Upper lobe of left lung (tissue), 6 donors: ENCODE measurements around the gene C7orf33. TPM values are rescaled to one million over a fixed set of nuclear protein-coding genes. Genes with fewer than 3 reads are reported as not detected.

Source experiments
- ATAC-seq, 2 donors: fragments of 200-7000 bp; cut with Tn5 transposase; one replicate each; pipeline ENCODE4 v1.9.1; 2022; ENCODE audit warnings: mild to moderate bottlenecking in 2 of 2, moderate library complexity in 2 of 2; ENCODE audit not compliant: low FRiP score in 2 of 2
- DNase-seq, 2 donors: peaks; one replicate each; pipeline ENCODE4 v3.0.0-alpha.2; 2019 to 2020
- H3K27ac ChIP-seq, 4 donors: fragments of 200-600 bp; sonication (generic); one replicate each; pipeline ENCODE4 v1.5.1; 2016 to 2019
- H3K27me3 ChIP-seq, 4 donors: fragments of 200-600 bp; sonication (generic); one replicate each; pipeline ENCODE4 v1.5.1; 2017 to 2019
- H3K36me3 ChIP-seq, 4 donors: fragments of 200-600 bp; sonication (generic); one replicate each; pipeline ENCODE4 v1.5.1; 2016 to 2019
- H3K4me1 ChIP-seq, 4 donors: fragments of 200-600 bp; sonication (generic); one replicate each; pipeline ENCODE4 v1.5.1; 2018 to 2019
- H3K4me3 ChIP-seq, 4 donors: fragments of 200-600 bp; sonication (generic); one replicate each; pipeline ENCODE4 v1.5.1; 2017 to 2019; ENCODE audit warnings: mild to moderate bottlenecking in 2 of 4, moderate library complexity in 1 of 4
- H3K9me3 ChIP-seq, 4 donors: fragments of 200-600 bp; sonication (generic); one replicate each; pipeline ENCODE4 v1.5.1; 2018 to 2019
- CTCF ChIP-seq, 6 experiments: fragments of 450-650 bp in 4 of 6; fragments of 200-600 bp in 2 of 6; sonication (generic) in 2 of 6; IDR thresholded peaks; one replicate each; pipeline ENCODE4 v1.5.1; 2016 to 2019; ENCODE audit warnings: antibody characterized with exemption in 6 of 6
- EP300 ChIP-seq, 4 donors: sonication (generic); formaldehyde crosslinking; IDR thresholded peaks; one replicate each; pipeline ENCODE4 v1.5.1; 2017; ENCODE audit warnings: antibody characterized with exemption in 4 of 4, control low read depth in 2 of 4
- POLR2A ChIP-seq, 4 donors: fragments of 450-650 bp; IDR thresholded peaks; one replicate each; pipeline ENCODE4 v1.5.1; 2016 to 2017; ENCODE audit warnings: antibody characterized with exemption in 4 of 4, mild to moderate bottlenecking in 2 of 4
- POLR2AphosphoS5 ChIP-seq, 2 donors: sonication (generic); formaldehyde crosslinking; IDR thresholded peaks; one replicate each; pipeline ENCODE4 v1.5.1; 2017; ENCODE audit warnings: antibody characterized with exemption in 2 of 2
- WGBS, 2 donors: methylation state at CpG; one replicate each; pipeline ENCODE4 v1.1.5; 2017 to 2018; 5-methylcytosine and 5-hydroxymethylcytosine counted together
- total RNA-seq, 6 donors: library from RNA; depleted of rRNA in 4 of 6; stranded (reverse); fragments of >200 nt in 4 of 6; gene quantifications; one replicate each; pipeline versions ENCODE4 v1.1.0 to v1.2.1, GENCODE V29; 2016 to 2021
- donor health status: DM: no; HTN: no; CAD: no; lungs with moderate emphysema.
- donor health status: DM: no; HTN: yes; CAD: no; lungs with severe emphysema.

Gene C7orf33, protein sequence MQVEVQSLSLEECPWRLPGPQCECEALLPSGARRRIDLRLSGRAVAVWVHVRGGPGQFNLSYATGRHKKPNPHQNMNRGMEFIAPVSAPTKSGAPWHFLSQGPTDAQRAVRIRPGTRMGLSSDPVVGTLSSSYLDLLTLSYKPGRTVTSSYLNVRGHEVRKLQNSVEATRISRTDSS
- not detected for total RNA-seq

GRCh38 chr7:148590471-148590870 lies at the start of gene C7orf33:
C7orf33 (plus strand) TSS chr7:148590766; CDS start chr7:148590926, 160 bp downstream.
- Histone ChIP-seq H3K9me3 (no peaks in the 10 kb centered on the region), H3K4me1 (no peaks in the 10 kb centered on the region), H3K36me3 (no peaks in the 10 kb centered on the region), H3K4me3 (no peak within 1 kb of the TSS), H3K27me3 (no peaks in the 10 kb centered on the region), H3K27ac (no peak within 1 kb of the TSS)
- ATAC-seq (no peak), DNase-seq (no peak)
- no peak for TF ChIP-seq EP300 (IDR thresholded peaks at IDR 0.05)
- TF ChIP-seq POLR2A (IDR thresholded peaks at IDR 0.05): no peak
- no peak for TF ChIP-seq CTCF (IDR thresholded peaks at IDR 0.05)
- TF ChIP-seq POLR2AphosphoS5 (IDR thresholded peaks at IDR 0.05): no peak
- WGBS, 2 donors: 81 to 87% methylated on average over 10 of the region's 10 CpGs

GRCh38 chr7:148541891-148542504 lies 48.6 kb upstream of the C7orf33 start:
- TF ChIP-seq POLR2A (IDR thresholded peaks at IDR 0.05) (no peak), POLR2AphosphoS5 (IDR thresholded peaks at IDR 0.05) (no peak), CTCF (IDR thresholded peaks at IDR 0.05) (no peak), EP300 (IDR thresholded peaks at IDR 0.05) (no peak)
- no peaks in the 10 kb centered on the region for H3K36me3 ChIP-seq
- H3K4me1 ChIP-seq: no peaks in the 10 kb centered on the region
- ATAC-seq (no peak), DNase-seq (no peak)
- H3K27ac ChIP-seq: no peak overlapping the region
- H3K27me3 ChIP-seq: no peaks in the 10 kb centered on the region
- WGBS, 2 donors: 80 to 81% methylated on average over 6 of the region's 6 CpGs
- H3K4me3 ChIP-seq: no peak overlapping the region
- H3K9me3 ChIP-seq: no peaks in the 10 kb centered on the region

- 96 to 97% methylated on average over 8 of the region's 8 CpGs for WGBS, 2 donors
- no peaks in the 10 kb centered on the region for H3K4me1 ChIP-seq
- TF ChIP-seq CTCF (IDR thresholded peaks at IDR 0.05): no peak
- no peak for TF ChIP-seq POLR2AphosphoS5 (IDR thresholded peaks at IDR 0.05)
- no peak for TF ChIP-seq POLR2A (IDR thresholded peaks at IDR 0.05)
- no peak for TF ChIP-seq EP300 (IDR thresholded peaks at IDR 0.05)
- H3K36me3 ChIP-seq: no peaks in the 10 kb centered on the region
- no peaks in the 10 kb centered on the region for H3K9me3 ChIP-seq
- no peak overlapping the region for H3K27ac ChIP-seq
- H3K27me3 ChIP-seq: no peaks in the 10 kb centered on the region
- no peak overlapping the region for H3K4me3 ChIP-seq
- no peak for ATAC-seq
- no peak for DNase-seq
Observed at GRCh38 chr7:148543302-148543701, 47.3 kb upstream of the C7orf33 start.

DNA sequence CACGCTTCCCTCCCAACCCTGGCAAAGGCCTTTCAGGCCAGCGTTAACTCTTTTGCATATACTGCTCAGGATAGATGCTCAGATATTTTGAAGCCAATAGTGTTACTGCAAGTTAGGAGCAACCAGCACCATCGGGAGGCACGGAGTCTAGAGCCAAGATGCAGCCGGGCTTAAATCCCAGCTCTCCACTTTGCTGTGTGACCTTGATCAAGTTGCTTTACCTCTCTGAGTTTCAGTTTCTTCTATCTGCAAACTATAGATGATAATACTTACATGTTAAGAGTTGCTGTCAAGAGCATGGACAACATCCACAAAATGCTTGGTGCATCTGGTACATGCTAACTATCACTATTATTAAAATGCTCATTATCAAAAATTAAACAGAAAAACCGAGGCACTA lies 45.4 kb upstream of the C7orf33 start:
- no peaks in the 10 kb centered on the region for H3K36me3 ChIP-seq
- 82 to 85% methylated on average over 6 of the region's 6 CpGs for WGBS, 2 donors
- peaks cover 0 to 4% (median 0%) of the 10 kb centered on the region in 4 donors for H3K9me3 ChIP-seq
- H3K4me1 ChIP-seq: no peaks in the 10 kb centered on the region
- no peak overlapping the region for H3K27ac ChIP-seq
- DNase-seq: no peak
- no peak for ATAC-seq
- H3K27me3 ChIP-seq: no peaks in the 10 kb centered on the region
- no peak overlapping the region for H3K4me3 ChIP-seq
- TF ChIP-seq CTCF (IDR thresholded peaks at IDR 0.05) (no peak), POLR2A (IDR thresholded peaks at IDR 0.05) (no peak), POLR2AphosphoS5 (IDR thresholded peaks at IDR 0.05) (no peak), EP300 (IDR thresholded peaks at IDR 0.05) (no peak)

DNA sequence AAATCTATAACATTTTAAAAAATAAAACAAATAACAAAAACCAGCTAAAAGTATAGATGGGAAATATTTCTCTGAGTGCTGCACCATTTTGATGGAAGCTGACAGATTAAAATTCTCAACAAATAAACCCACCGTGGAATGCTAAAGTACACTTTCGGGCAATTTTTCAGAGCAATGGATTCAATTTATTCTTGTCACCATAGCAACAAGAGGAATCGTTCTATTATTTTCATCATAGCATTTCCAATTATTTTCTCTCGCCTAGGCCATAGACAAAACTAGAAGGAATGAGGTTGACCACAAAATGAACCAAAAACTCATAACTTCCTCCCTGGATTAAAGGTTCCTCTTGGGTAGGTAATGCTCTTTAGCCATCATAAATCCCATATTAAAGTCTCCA lies 44.6 kb upstream of the C7orf33 start:
- H3K27me3 ChIP-seq: no peaks in the 10 kb centered on the region
- no peak for TF ChIP-seq POLR2AphosphoS5 (IDR thresholded peaks at IDR 0.05)
- TF ChIP-seq EP300 (IDR thresholded peaks at IDR 0.05): no peak
- no peaks in the 10 kb centered on the region for H3K4me1 ChIP-seq
- H3K36me3 ChIP-seq: no peaks in the 10 kb centered on the region
- DNase-seq (no peak), ATAC-seq (no peak)
- no peak overlapping the region for H3K4me3 ChIP-seq
- no peak overlapping the region for H3K27ac ChIP-seq
- peaks cover 0 to 4% (median 0%) of the 10 kb centered on the region in 4 donors for H3K9me3 ChIP-seq
- 80% methylated on average over 4 of the region's 4 CpGs for WGBS, 2 donors
